Measurements from ENCODE around the gene EPS15. TPM values are rescaled to one million over a fixed set of nuclear protein-coding genes. Genes with fewer than 3 reads are reported as not detected.

EPS15 gene
- total RNA-seq, 2 donors from 2014 or later, result 40.3 to 55.8 TPM

DNA sequence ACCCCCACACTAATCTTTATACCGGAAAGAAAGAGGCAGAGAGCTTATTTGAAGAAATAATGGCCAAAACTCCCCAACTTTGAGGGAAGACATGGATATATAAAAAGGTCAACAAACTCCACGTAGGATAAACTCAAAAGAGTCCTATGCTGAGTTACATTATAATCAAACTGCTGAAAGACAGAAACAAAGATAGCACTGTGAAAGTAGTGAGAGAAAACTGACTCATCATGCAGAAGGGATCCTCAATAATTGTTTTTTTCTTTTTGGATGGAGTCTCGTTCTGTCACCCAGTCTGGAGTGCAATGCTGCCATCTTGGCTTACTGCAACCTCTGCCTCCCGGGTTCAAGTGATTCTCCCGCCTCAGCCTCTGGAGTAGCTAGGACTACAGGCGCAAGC lies 140.2 kb downstream of the EPS15 start:
- Histone ChIP-seq H3K9ac (ENCODE audit: low read depth in 2 of 2, low read length in 2 of 2) (no peak overlapping the region), H3K4me3 (no peak overlapping the region), H3K36me3 (no peaks in the 10 kb centered on the region), H3K4me1 (no peaks in the 10 kb centered on the region), H3K9me3 (no peaks in the 10 kb centered on the region), H3K27ac (no peak overlapping the region), H3K27me3 (no peaks in the 10 kb centered on the region)
- TF ChIP-seq, protein P1, sequence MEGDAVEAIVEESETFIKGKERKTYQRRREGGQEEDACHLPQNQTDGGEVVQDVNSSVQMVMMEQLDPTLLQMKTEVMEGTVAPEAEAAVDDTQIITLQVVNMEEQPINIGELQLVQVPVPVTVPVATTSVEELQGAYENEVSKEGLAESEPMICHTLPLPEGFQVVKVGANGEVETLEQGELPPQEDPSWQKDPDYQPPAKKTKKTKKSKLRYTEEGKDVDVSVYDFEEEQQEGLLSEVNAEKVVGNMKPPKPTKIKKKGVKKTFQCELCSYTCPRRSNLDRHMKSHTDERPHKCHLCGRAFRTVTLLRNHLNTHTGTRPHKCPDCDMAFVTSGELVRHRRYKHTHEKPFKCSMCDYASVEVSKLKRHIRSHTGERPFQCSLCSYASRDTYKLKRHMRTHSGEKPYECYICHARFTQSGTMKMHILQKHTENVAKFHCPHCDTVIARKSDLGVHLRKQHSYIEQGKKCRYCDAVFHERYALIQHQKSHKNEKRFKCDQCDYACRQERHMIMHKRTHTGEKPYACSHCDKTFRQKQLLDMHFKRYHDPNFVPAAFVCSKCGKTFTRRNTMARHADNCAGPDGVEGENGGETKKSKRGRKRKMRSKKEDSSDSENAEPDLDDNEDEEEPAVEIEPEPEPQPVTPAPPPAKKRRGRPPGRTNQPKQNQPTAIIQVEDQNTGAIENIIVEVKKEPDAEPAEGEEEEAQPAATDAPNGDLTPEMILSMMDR (IDR thresholded peaks at IDR 0.05), result no peak
- DNase-seq, result no peak
- intact Hi-C loops (cut with DNase I), result no loop called here

GRCh38 chr1:51373898-51374297 lies 145.2 kb downstream of the EPS15 start:
- no peaks in the 10 kb centered on the region for H3K36me3 ChIP-seq
- TF ChIP-seq, protein P1 (IDR thresholded peaks at IDR 0.05), result no peak

DNA sequence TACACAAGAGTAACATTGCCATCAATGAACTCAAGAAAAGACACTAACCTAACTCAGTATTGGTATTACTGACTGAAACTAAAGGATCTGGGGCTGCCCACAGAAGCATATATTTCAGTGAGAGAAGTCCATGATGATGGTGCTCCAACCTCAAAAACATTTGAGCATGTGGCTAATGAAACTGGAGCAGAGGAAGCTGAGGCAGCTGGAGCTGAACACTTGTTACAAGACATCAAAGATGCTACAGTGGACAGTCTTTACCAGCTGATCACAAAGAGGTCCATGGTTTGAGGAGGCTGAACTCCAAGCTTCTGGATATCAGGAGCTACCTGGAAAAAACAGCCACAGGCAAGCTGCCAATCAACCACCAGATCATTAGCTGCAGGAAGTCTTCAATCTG lies 146.5 kb downstream of the EPS15 start:
- intact Hi-C loops (cut with DNase I), result no loop called here
- no peaks in the 10 kb centered on the region for H3K27me3 ChIP-seq
- H3K4me3 ChIP-seq, result no peak overlapping the region
- H3K27ac ChIP-seq, result no peak overlapping the region
- H3K9me3 ChIP-seq, result no peaks in the 10 kb centered on the region
- TF ChIP-seq, protein P1 (IDR thresholded peaks at IDR 0.05), result no peak
- no peak overlapping the region for H3K9ac ChIP-seq (ENCODE audit: low read depth in 2 of 2, low read length in 2 of 2)
- no peaks in the 10 kb centered on the region for H3K36me3 ChIP-seq
- no peaks in the 10 kb centered on the region for H3K4me1 ChIP-seq
- DNase-seq, result no peak

More at GRCh38 chr1:51373898-51374297, 145.2 kb downstream of the EPS15 start:
- Histone ChIP-seq H3K27ac (no peak overlapping the region), H3K9me3 (no peaks in the 10 kb centered on the region), H3K9ac (ENCODE audit: low read depth in 2 of 2, low read length in 2 of 2) (no peak overlapping the region), H3K4me1 (no peaks in the 10 kb centered on the region), H3K27me3 (no peaks in the 10 kb centered on the region), H3K4me3 (no peak overlapping the region)
- intact Hi-C loops (cut with DNase I), result no loop called here
- no peak for DNase-seq

DNA sequence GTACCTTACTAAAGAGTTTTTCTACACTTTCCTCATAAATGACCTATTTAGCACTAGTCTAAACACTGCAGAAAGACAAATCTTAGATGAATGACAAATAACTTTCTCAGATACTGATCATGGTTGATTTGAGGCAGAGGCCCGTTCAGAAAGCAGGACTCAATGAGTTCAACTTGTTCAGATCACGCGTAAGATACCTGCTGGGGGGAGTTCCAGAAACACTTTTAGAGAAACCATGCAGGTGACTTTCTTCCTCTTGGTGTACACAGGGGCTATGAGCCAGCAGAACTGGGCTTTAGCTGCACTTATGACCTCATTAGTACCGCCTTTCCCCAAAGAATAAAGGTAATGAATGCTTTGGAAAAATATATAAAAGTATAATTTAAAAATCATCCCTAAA lies 149.9 kb downstream of the EPS15 start:
- intact Hi-C loops (cut with DNase I), result no loop called here
- no peaks in the 10 kb centered on the region for H3K36me3 ChIP-seq
- no peak overlapping the region for H3K27ac ChIP-seq
- H3K9me3 ChIP-seq, result no peaks in the 10 kb centered on the region
- TF ChIP-seq, protein P1 (IDR thresholded peaks at IDR 0.05), result no peak
- no peak overlapping the region for H3K9ac ChIP-seq (ENCODE audit: low read depth in 2 of 2, low read length in 2 of 2)
- no peaks in the 10 kb centered on the region for H3K27me3 ChIP-seq
- no peaks in the 10 kb centered on the region for H3K4me1 ChIP-seq
- H3K4me3 ChIP-seq, result no peak overlapping the region
- DNase-seq, result no peak

DNA sequence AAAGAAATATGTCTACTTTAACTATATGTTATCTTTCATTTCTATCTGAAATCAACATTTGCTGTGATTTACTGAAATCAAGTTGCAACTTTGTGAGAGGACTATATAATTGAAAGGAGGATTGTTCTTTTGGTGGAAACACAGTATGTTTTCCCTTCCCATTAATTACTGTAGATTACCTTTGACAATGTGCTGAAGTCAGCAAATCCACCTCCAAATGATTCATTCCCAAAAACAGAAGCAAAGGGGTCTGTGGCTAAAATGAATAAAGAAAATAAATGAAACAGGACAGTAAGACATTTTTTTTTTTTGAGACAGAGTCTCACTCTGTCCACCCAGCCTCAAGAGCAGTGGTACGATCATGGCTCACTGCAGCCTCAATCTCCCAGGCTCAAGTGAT lies 153.3 kb downstream of the EPS15 start:
- Histone ChIP-seq H3K4me3 (no peak overlapping the region), H3K36me3 (no peaks in the 10 kb centered on the region), H3K9me3 (no peaks in the 10 kb centered on the region), H3K27me3 (no peaks in the 10 kb centered on the region), H3K4me1 (no peaks in the 10 kb centered on the region), H3K9ac (ENCODE audit: low read depth in 2 of 2, low read length in 2 of 2) (no peak overlapping the region), H3K27ac (no peak overlapping the region)
- no peak for DNase-seq
- TF ChIP-seq, protein P1 (IDR thresholded peaks at IDR 0.05), result no peak
- intact Hi-C loops (cut with DNase I), result no loop called here

DNA sequence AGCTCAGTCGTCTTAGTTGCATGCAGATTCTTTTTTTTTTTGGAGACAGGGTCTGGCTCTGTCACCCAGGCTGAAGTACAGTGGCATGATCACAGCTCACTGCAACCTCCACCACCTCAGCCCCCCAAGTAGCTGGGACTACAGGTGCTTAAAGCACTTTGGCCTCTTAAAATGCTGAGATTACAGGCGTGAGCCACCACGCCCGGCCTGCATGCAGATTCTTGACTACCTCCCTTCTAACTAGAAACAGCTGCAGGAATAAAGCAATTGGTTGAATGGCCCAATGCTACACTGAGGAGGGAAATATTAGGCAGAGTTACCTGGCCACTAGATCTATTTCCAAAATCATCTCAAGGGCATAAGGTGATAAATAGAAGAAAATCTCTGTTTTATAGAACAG lies 159.2 kb downstream of the EPS15 start:
- Histone ChIP-seq H3K9ac (ENCODE audit: low read depth in 2 of 2, low read length in 2 of 2) (no peak overlapping the region), H3K27me3 (no peaks in the 10 kb centered on the region), H3K9me3 (no peaks in the 10 kb centered on the region), H3K4me1 (no peaks in the 10 kb centered on the region), H3K4me3 (no peak overlapping the region), H3K36me3 (no peaks in the 10 kb centered on the region), H3K27ac (no peak overlapping the region)
- TF ChIP-seq, protein P1 (IDR thresholded peaks at IDR 0.05), result no peak
- DNase-seq, result no peak
- intact Hi-C loops (cut with DNase I), result no loop called here
